Neutrophil (primary cell): ENCODE results near the gene STT3A.
A peak's percentile ranks its signal among the peaks of the same experiment; 100 is the strongest.

ENCODE experiments used
- H3K27ac ChIP-seq: fragments of 200-600 bp; sonication (generic); 2 replicates; pipeline ENCODE4 v1.5.1; 2016; ENCODE audit warnings: mild to moderate bottlenecking, moderate library complexity
- H3K27me3 ChIP-seq: fragments of 200-600 bp; sonication (generic); 2 replicates; pipeline ENCODE4 v1.6.0; 2016; ENCODE audit warnings: mild to moderate bottlenecking
- H3K36me3 ChIP-seq: fragments of 200-600 bp; sonication (generic); 2 replicates; pipeline ENCODE4 v1.5.1; 2017
- H3K4me1 ChIP-seq, 2 experiments: fragments of 200-600 bp in 1 of 2; sonication (generic) in 1 of 2; 1 replicate in 1 of 2; 2 replicates in 1 of 2; pipeline versions ENCODE4 v1.5.1 to v1.6.1; 2013 to 2016; ENCODE audit warnings: low read depth in 1 of 2, low read length in 1 of 2, mild to moderate bottlenecking in 1 of 2, moderate library complexity in 1 of 2; ENCODE audit not compliant: control insufficient read depth in 1 of 2, insufficient read depth in 1 of 2
- H3K4me3 ChIP-seq, 2 experiments: fragments of 200-600 bp in 1 of 2; sonication (generic) in 1 of 2; 1 replicate in 1 of 2; 2 replicates in 1 of 2; pipeline ENCODE4 v1.5.1; 2013 to 2016; ENCODE audit warnings: low read depth in 1 of 2, low read length in 1 of 2, mild to moderate bottlenecking in 1 of 2, moderate library complexity in 1 of 2
- H3K9me3 ChIP-seq: fragments of 200-600 bp; sonication (generic); 2 replicates; pipeline ENCODE4 v1.5.1; 2016
- CTCF ChIP-seq: fragments of 200-600 bp; sonication (generic); IDR thresholded peaks from 2 replicates; pipeline ENCODE4 v1.5.1; 2016; ENCODE audit warnings: antibody characterized with exemption

The STT3A gene

GRCh38 chr11:125605417-125605816, 12.8 kb downstream of the STT3A start:
- no peaks in the 10 kb centered on the region for H3K27me3 ChIP-seq
- TF ChIP-seq CTCF = no peak
- H3K9me3 ChIP-seq = no peaks in the 10 kb centered on the region
- H3K4me3 ChIP-seq = no peak overlapping the region
- no peak overlapping the region for H3K27ac ChIP-seq
- H3K36me3 ChIP-seq = peaks cover 95% of the 10 kb centered on the region
- H3K4me1 ChIP-seq = no peaks in the 10 kb centered on the region

- no peak for TF ChIP-seq CTCF
- Histone ChIP-seq H3K9me3 (no peaks in the 10 kb centered on the region), H3K27ac (no peak overlapping the region), H3K27me3 (no peaks in the 10 kb centered on the region), H3K4me1 (no peaks in the 10 kb centered on the region), H3K36me3 (peaks cover 99% of the 10 kb centered on the region), H3K4me3 (no peak overlapping the region)
Measured at GRCh38 chr11:125609545-125609944, 16.9 kb downstream of the STT3A start.

- TF ChIP-seq CTCF = no peak
- Histone ChIP-seq H3K36me3 (peaks cover 88% of the 10 kb centered on the region), H3K4me1 (no peaks in the 10 kb centered on the region), H3K27ac (no peak overlapping the region), H3K27me3 (no peaks in the 10 kb centered on the region), H3K4me3 (no peak overlapping the region), H3K9me3 (no peaks in the 10 kb centered on the region)
Measured at GRCh38 chr11:125618383-125618782, 25.7 kb downstream of the STT3A start.

GRCh38 chr11:125621995-125622394, 29.3 kb downstream of the STT3A start:
- Histone ChIP-seq H3K9me3 (no peaks in the 10 kb centered on the region), H3K4me1 (peaks cover 15 to 20% of the 10 kb centered on the region in 2 experiments), H3K36me3 (peaks cover 52% of the 10 kb centered on the region)

GRCh38 chr11:125623064-125623463, 30.4 kb downstream of the STT3A start:
- Histone ChIP-seq H3K36me3 (peaks cover 41% of the 10 kb centered on the region), H3K4me1 (peaks cover 15 to 22% of the 10 kb centered on the region in 2 experiments), H3K4me3 (no peak overlapping the region), H3K9me3 (no peaks in the 10 kb centered on the region), H3K27ac (no peak overlapping the region), H3K27me3 (no peaks in the 10 kb centered on the region)
- TF ChIP-seq CTCF = no peak

More at GRCh38 chr11:125621995-125622394, 29.3 kb downstream of the STT3A start:
- H3K27ac ChIP-seq = no peak overlapping the region
- no peak for TF ChIP-seq CTCF
- H3K4me3 ChIP-seq = no peak overlapping the region
- no peaks in the 10 kb centered on the region for H3K27me3 ChIP-seq

- H3K27ac ChIP-seq = peak within 1 kb of the TSS; percentile 76
- H3K9me3 ChIP-seq = no peaks in the 10 kb centered on the region
- peak within 1 kb of the TSS; percentile 73 to 93 for H3K4me3 ChIP-seq
- H3K4me1 ChIP-seq = peaks cover 15 to 22% of the 10 kb centered on the region in 2 experiments
- TF ChIP-seq CTCF = no peak
- H3K27me3 ChIP-seq = no peaks in the 10 kb centered on the region
- peaks cover 24% of the 10 kb centered on the region for H3K36me3 ChIP-seq
Measured at GRCh38 chr11:125624756-125625213, 32.1 kb downstream of the STT3A start, which contains the start of gene CHEK1. Gene CHEK1, plus strand, starts transcription at chr11:125625163. Its CDS starts 1,606 bp downstream, at chr11:125626769.
